ENCODE data around the gene DOC2A. TPM values are rescaled to one million over a fixed set of nuclear protein-coding genes. Genes with fewer than 3 reads are reported as not detected.

Gene DOC2A
- total and polyA plus RNA-seq, 11 donors, result 0.09 to 1.4 (median 0.88) TPM; not detected in 4

GRCh38 chr16:30027588-30028437 lies 17.0 kb upstream of the DOC2A start:
- Histone ChIP-seq H3K9me3 (no peaks in the 10 kb centered on the region), H3K4me3 (no peak overlapping the region), H3K27ac (no peak overlapping the region), H3K27me3 (peaks cover 15 to 69% (median 48%) of the 10 kb centered on the region in 9 donors), H3K36me3 (no peaks in the 10 kb centered on the region), H3K4me1 (peaks cover 0 to 11% (median 0%) of the 10 kb centered on the region in 12 donors)
- no peak for ATAC-seq
- 36 to 44% (median 39%) methylated on average over 12 to 13 of the region's 13 CpGs for WGBS, 4 donors
- DNase-seq, result no peak
- intact Hi-C loops (cut with DNase I), result loop anchor here in 3 of 10 donors (5.0 to 10.0 kb wide), 3 partner anchors 156 to 323 kb away; partner anchors contain the start of gene CDIPT (in 1 of the 3)
- TF ChIP-seq POLR2A (IDR thresholded peaks at IDR 0.05) (no peak), CTCF (IDR thresholded peaks at IDR 0.05) (no peak)

GRCh38 chr16:30026449-30026848 lies 15.6 kb upstream of the DOC2A start:
- no peak overlapping the region for H3K27ac ChIP-seq
- ATAC-seq, result no peak
- TF ChIP-seq CTCF (IDR thresholded peaks at IDR 0.05), result no peak
- TF ChIP-seq POLR2A (IDR thresholded peaks at IDR 0.05), result no peak
- intact Hi-C loops (cut with DNase I), result loop anchor here in 3 of 10 donors (5.0 to 10.0 kb wide), 3 partner anchors 154 to 322 kb away; partner anchors contain the start of gene CDIPT (in 1 of the 3)
- H3K36me3 ChIP-seq, result no peaks in the 10 kb centered on the region
- H3K4me3 ChIP-seq, result no peak overlapping the region
- H3K4me1 ChIP-seq, result peaks cover 0 to 12% (median 4%) of the 10 kb centered on the region in 12 donors
- WGBS, 4 donors, result 81 to 89% (median 85%) methylated on average over 6 to 18 of the region's 18 CpGs
- H3K9me3 ChIP-seq, result no peaks in the 10 kb centered on the region
- H3K27me3 ChIP-seq, result peaks cover 7 to 56% (median 34%) of the 10 kb centered on the region in 9 donors
- no peak for DNase-seq

- intact Hi-C loops (cut with DNase I), result loop anchor here in 3 of 10 donors (5.0 to 10.0 kb wide), 3 partner anchors 153 to 321 kb away; partner anchors contain the start of gene CDIPT (in 1 of the 3)
- Histone ChIP-seq H3K27ac (no peak overlapping the region), H3K4me3 (no peak overlapping the region), H3K4me1 (peaks cover 0 to 13% (median 4%) of the 10 kb centered on the region in 12 donors), H3K36me3 (no peaks in the 10 kb centered on the region), H3K27me3 (peaks cover 0 to 48% (median 25%) of the 10 kb centered on the region in 9 donors), H3K9me3 (no peaks in the 10 kb centered on the region)
- DNase-seq (no peak), ATAC-seq (no peak)
- WGBS, 4 donors, result 53 to 69% (median 62%) methylated on average over 5 to 7 of the region's 7 CpGs
- TF ChIP-seq CTCF (IDR thresholded peaks at IDR 0.05) (no peak), POLR2A (IDR thresholded peaks at IDR 0.05) (no peak)
Measured at GRCh38 chr16:30025574-30025973, 14.7 kb upstream of the DOC2A start.

GRCh38 chr16:30025156-30025555 lies 14.3 kb upstream of the DOC2A start:
- WGBS, 4 donors, result 65 to 79% (median 74%) methylated on average over 12 to 20 of the region's 20 CpGs
- no peak for DNase-seq

More at GRCh38 chr16:30025156-30025555, 14.3 kb upstream of the DOC2A start:
- H3K9me3 ChIP-seq, result no peaks in the 10 kb centered on the region
- TF ChIP-seq POLR2A (IDR thresholded peaks at IDR 0.05), result no peak
- TF ChIP-seq CTCF (IDR thresholded peaks at IDR 0.05), result no peak
- no peak for ATAC-seq
- H3K27me3 ChIP-seq, result peaks cover 0 to 45% (median 21%) of the 10 kb centered on the region in 9 donors
- intact Hi-C loops (cut with DNase I), result loop anchor here in 3 of 10 donors (5.0 to 10.0 kb wide), 3 partner anchors 153 to 320 kb away; partner anchors contain the start of gene CDIPT (in 1 of the 3)
- H3K4me1 ChIP-seq, result peaks cover 0 to 13% (median 4%) of the 10 kb centered on the region in 12 donors
- H3K27ac ChIP-seq, result no peak overlapping the region
- no peak overlapping the region for H3K4me3 ChIP-seq
- H3K36me3 ChIP-seq, result no peaks in the 10 kb centered on the region
